Kidney glomerular epithelial cell (primary cell): ENCODE data around the gene OSBPL7.
"Not testable (repeated sequence)": the region's sequence is repeated elsewhere in the genome, so short reads cannot be mapped to it uniquely, and the experiment has no call there.

ENCODE experiments used
- DNase-seq: peaks from one replicate; lab custom pipeline; 2025; lab: John Stamatoyannopoulos, UW

OSBPL7 gene

GRCh38 chr17:47806026-47806912, 15.3 kb downstream of the OSBPL7 start:
- DNase-seq, result no peak

GRCh38 chr17:47804461-47804860, 17.1 kb downstream of the OSBPL7 start:
- no peak for DNase-seq

GRCh38 chr17:47803751-47804150, 17.8 kb downstream of the OSBPL7 start:
- no peak for DNase-seq

- DNase-seq, result no peak
Measured at GRCh38 chr17:47803201-47803600, 18.4 kb downstream of the OSBPL7 start.

GRCh38 chr17:47802341-47803022, 19.1 kb downstream of the OSBPL7 start:
- DNase-seq, result peak; percentile 24

- DNase-seq, result no peak
Measured at GRCh38 chr17:47801906-47802305, 19.7 kb downstream of the OSBPL7 start.

GRCh38 chr17:47801176-47801765, 20.3 kb downstream of the OSBPL7 start:
- DNase-seq, result no peak

GRCh38 chr17:47800686-47801085, 20.9 kb downstream of the OSBPL7 start:
- DNase-seq, result no peak

- DNase-seq, result no peak
Measured at GRCh38 chr17:47797797-47798196, 23.8 kb downstream of the OSBPL7 start.

- DNase-seq, result no peak
Measured at GRCh38 chr17:47792979-47793378, 28.6 kb downstream of the OSBPL7 start.

GRCh38 chr17:47792457-47792856, 29.1 kb downstream of the OSBPL7 start:
- no peak for DNase-seq

GRCh38 chr17:47791025-47791424, 30.6 kb downstream of the OSBPL7 start:
- DNase-seq, result no peak

GRCh38 chr17:47789611-47790561, 31.7 kb downstream of the OSBPL7 start:
- DNase-seq, result peak; percentile 4

- no peak for DNase-seq
Measured at GRCh38 chr17:47785538-47786123, 36.0 kb downstream of the OSBPL7 start.

- DNase-seq, result no peak
Measured at GRCh38 chr17:47781397-47781796, 40.2 kb downstream of the OSBPL7 start.

GRCh38 chr17:47778184-47778635, 43.4 kb downstream of the OSBPL7 start:
- DNase-seq, result no peak

- DNase-seq, result peak; percentile 35
Measured at GRCh38 chr17:47776330-47777197, 45.0 kb downstream of the OSBPL7 start.

- no peak for DNase-seq
Measured at GRCh38 chr17:47774987-47775580, 46.5 kb downstream of the OSBPL7 start.

- no peak for DNase-seq
Measured at GRCh38 chr17:47774331-47774730, 47.3 kb downstream of the OSBPL7 start.

GRCh38 chr17:47773649-47774048, 47.9 kb downstream of the OSBPL7 start:
- DNase-seq, result not testable (repeated sequence)
